Measurements from ENCODE around the gene KMT2D. TPM values are rescaled to one million over a fixed set of nuclear protein-coding genes. Genes with fewer than 3 reads are reported as not detected.
A peak's percentile ranks its signal among the peaks of the same experiment; 100 is the strongest.

Gene KMT2D
- total RNA-seq, 2 donors from 2014 or later: 118 to 123 TPM

GRCh38 chr12:49018261-49019119, 42.1 kb downstream of the KMT2D start, which contains the start of gene PRKAG1:
PRKAG1 (minus strand) TSS chr12:49018776; CDS start chr12:49018740, 36 bp downstream.
- H3K36me3 ChIP-seq (ENCODE audit: control insufficient read depth, insufficient read depth, low read length): peaks cover 20% of the 10 kb centered on the region
- H3K4me1 Mint-ChIP-seq: peaks cover 15% of the 10 kb centered on the region
- no peaks in the 10 kb centered on the region for H3K4me1 ChIP-seq (ENCODE audit: control insufficient read depth, insufficient read depth, low read length)
- no peaks in the 10 kb centered on the region for H3K27me3 Mint-ChIP-seq (ENCODE audit: insufficient read depth)
- no peaks in the 10 kb centered on the region for H3K9me3 Mint-ChIP-seq
- peak within 1 kb of the TSS; percentile 91 for H3K27ac ChIP-seq (ENCODE audit: low read depth, low read length)
- peak; percentile 100 for DNase-seq
- H3K36me3 Mint-ChIP-seq (ENCODE audit: low read depth): peaks cover 24% of the 10 kb centered on the region
- H3K4me3 Mint-ChIP-seq: peak within 1 kb of the TSS; percentile 86
- H3K27ac Mint-ChIP-seq: peak within 1 kb of the TSS; percentile 96
- no peaks in the 10 kb centered on the region for H3K27me3 ChIP-seq (ENCODE audit: control insufficient read depth, insufficient read depth, low read length, poor library complexity, severe bottlenecking)
- H3K9me3 ChIP-seq (ENCODE audit: control insufficient read depth, low read length): no peaks in the 10 kb centered on the region
- WGBS, 2 experiments (ENCODE audit: insufficient coverage in 1 of 2, insufficient read length in 1 of 2): 1% methylated on average over 21 to 59 of the region's 59 CpGs
- peak within 1 kb of the TSS; percentile 95 for H3K9ac ChIP-seq (ENCODE audit: extremely low read depth, low read length, poor library complexity, severe bottlenecking)
- peak; percentile 73 for TF ChIP-seq CTCF (conservative IDR thresholded peaks at IDR 0.05)
- peak within 1 kb of the TSS; percentile 87 for H3K4me3 ChIP-seq (ENCODE audit: low read length)

GRCh38 chr12:49017891-49018260, 42.7 kb downstream of the KMT2D start:
- no peaks in the 10 kb centered on the region for H3K27me3 Mint-ChIP-seq (ENCODE audit: insufficient read depth)
- DNase-seq: no peak
- TF ChIP-seq CTCF (conservative IDR thresholded peaks at IDR 0.05): no peak
- Histone ChIP-seq H3K27ac (ENCODE audit: low read depth, low read length) (peak overlapping the region; percentile 90), H3K4me1 (ENCODE audit: control insufficient read depth, insufficient read depth, low read length) (no peaks in the 10 kb centered on the region), H3K9me3 (ENCODE audit: control insufficient read depth, low read length) (no peaks in the 10 kb centered on the region), H3K27me3 (ENCODE audit: control insufficient read depth, insufficient read depth, low read length, poor library complexity, severe bottlenecking) (no peaks in the 10 kb centered on the region), H3K9ac (ENCODE audit: extremely low read depth, low read length, poor library complexity, severe bottlenecking) (peak overlapping the region; percentile 95), H3K36me3 (ENCODE audit: control insufficient read depth, insufficient read depth, low read length) (peaks cover 14% of the 10 kb centered on the region), H3K4me3 (ENCODE audit: low read length) (peak overlapping the region; percentile 87)
- WGBS, 2 experiments (ENCODE audit: insufficient coverage in 1 of 2, insufficient read length in 1 of 2): 18 to 24% methylated on average over 8 of the region's 8 CpGs
- H3K27ac Mint-ChIP-seq: peak overlapping the region; percentile 96
- H3K4me1 Mint-ChIP-seq: peaks cover 15% of the 10 kb centered on the region
- peak overlapping the region; percentile 86 for H3K4me3 Mint-ChIP-seq
- H3K36me3 Mint-ChIP-seq (ENCODE audit: low read depth): peaks cover 18% of the 10 kb centered on the region
- no peaks in the 10 kb centered on the region for H3K9me3 Mint-ChIP-seq

GRCh38 chr12:49015196-49015595, 45.4 kb downstream of the KMT2D start:
- no peak for TF ChIP-seq CTCF (conservative IDR thresholded peaks at IDR 0.05)
- Mint-ChIP-seq H3K4me1 (peaks cover 19% of the 10 kb centered on the region), H3K36me3 (ENCODE audit: low read depth) (no peaks in the 10 kb centered on the region), H3K9me3 (no peaks in the 10 kb centered on the region), H3K4me3 (no peak overlapping the region), H3K27me3 (ENCODE audit: insufficient read depth) (no peaks in the 10 kb centered on the region), H3K27ac (no peak overlapping the region)
- 92 to 97% methylated on average over 1 of the region's 1 CpG for WGBS, 2 experiments (ENCODE audit: insufficient coverage in 1 of 2, insufficient read length in 1 of 2)
- H3K27ac ChIP-seq (ENCODE audit: low read depth, low read length): no peak overlapping the region
- H3K9ac ChIP-seq (ENCODE audit: extremely low read depth, low read length, poor library complexity, severe bottlenecking): no peak overlapping the region
- H3K4me3 ChIP-seq (ENCODE audit: low read length): no peak overlapping the region
- H3K27me3 ChIP-seq (ENCODE audit: control insufficient read depth, insufficient read depth, low read length, poor library complexity, severe bottlenecking): no peaks in the 10 kb centered on the region
- no peaks in the 10 kb centered on the region for H3K4me1 ChIP-seq (ENCODE audit: control insufficient read depth, insufficient read depth, low read length)
- no peak for DNase-seq
- no peaks in the 10 kb centered on the region for H3K9me3 ChIP-seq (ENCODE audit: control insufficient read depth, low read length)
- no peaks in the 10 kb centered on the region for H3K36me3 ChIP-seq (ENCODE audit: control insufficient read depth, insufficient read depth, low read length)
